Activated T-helper 9 cell treated with anti-CD3 and anti-CD28 coated beads, Interleukin-2, amount 50 U/mL, for 16 hours (primary cell): ENCODE results near the gene ALG12.

Source experiments
- DNase-seq: peaks from one replicate; pipeline ENCODE4 v3.0.0-alpha.2; 2020; ENCODE audit warnings: low read depth

ALG12 gene

DNA sequence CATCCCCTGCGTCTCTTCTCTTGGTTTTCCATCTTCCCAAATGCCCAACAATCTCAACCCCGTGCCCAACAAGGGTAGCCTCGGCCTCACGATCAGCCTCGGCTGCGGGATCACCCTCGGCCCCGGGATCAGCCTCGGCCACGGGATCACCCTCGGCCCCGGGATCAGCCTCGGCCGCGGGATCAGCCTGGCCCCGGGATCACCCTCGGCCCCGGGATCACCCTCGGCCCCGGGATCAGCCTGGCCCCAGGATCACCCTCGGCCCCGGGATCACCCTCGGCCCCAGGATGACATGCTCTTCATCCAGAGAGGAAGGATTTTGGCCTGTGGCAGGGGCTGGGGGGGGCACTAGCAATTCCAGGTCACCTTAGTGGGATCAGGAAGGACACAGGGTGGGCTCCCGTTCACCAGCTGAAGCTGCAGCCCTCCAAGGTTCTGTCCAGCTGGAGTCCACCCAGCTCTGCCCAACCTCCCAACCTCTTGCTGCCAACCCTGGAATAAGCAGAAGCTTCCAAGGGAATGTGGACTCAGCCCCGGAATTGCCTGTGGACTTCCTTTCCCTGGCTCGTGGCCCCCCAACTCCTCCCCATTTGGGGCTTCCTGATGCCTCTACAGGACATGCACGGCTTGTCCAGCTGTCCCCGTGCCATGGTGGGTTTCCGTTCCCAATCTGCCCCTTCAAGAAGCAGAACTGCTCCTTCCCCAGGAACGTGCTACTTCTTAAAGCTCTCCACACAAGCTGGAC lies 6.2 kb downstream of the ALG12 start:
- no peak for DNase-seq

DNA sequence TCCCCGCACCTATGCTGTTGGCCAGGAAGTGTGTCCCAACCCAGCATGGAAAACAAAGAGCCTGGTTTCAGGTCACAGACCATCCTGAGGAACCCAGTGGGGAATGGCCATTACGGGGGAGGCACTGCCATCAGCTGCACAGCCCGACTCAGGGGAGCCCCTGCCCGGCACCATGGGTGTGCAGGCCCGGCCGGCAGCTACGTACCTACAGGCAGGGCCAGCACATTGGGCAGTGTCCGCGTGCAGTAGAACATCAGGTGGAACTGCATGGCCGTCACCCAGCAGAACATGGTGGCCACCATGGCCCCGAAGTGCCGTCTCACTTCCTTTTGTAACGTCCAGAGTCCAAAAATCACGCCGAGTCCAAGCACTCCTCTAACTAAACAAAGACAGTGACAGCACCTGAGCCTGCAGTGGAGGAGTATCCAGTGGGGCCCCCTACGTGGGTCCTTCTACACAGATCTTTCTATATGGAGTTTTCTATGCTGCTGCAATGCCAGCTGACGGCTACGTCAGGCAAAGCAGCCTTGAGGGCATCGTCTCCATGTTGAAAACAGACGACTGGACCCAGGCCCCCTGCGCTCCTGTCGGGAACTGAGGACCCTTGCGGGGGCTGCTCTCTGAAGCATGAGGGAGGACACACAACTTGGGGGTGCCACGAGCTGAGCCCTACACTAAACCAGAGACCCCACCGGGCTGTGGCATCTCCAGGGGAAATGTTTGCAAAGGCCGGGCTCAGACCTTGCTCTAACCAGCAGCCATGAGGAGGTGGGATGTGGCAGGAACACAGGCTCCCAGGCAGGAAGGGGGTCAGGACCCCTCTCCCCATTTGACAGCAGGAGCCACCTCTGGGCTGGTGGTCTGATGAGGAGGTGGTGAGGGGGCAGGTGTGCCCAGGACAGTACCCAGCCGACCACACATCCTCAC lies 7.7 kb downstream of the ALG12 start:
- no peak for DNase-seq

DNA sequence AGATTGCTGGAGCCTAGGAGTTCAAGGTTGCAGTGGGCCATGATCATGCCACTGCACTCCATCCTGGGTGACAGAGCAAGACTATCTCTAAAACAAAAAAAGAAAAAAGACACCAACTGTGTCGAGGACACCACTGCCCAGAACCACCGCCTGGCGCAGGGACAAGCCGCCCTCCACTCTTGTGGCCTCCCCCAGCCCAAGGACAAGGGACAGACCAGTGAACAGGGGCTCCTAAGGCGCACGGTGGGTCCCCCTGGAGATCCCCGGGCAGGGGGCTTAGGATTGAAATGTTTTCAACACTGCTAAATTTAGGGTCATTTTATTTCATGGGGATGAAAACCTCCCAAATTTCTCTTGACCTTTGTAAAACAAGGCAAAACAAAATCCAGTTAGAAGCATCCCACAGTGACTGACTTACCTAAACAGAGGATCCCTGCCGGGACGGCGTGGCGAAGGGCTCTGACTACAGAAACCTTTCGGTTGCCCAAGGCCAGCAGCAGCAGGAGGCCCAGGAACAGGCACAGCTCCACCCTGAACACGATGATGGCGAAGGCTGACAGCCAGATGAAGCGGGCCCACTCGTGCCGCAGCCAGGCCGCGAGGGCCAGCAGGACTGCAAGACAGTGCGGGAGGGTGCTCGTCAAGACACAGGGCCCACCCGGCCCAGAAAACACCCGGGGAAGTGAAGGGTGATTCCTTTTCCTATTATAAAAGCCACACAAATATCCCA lies 8.6 kb downstream of the ALG12 start:
- no peak for DNase-seq

DNA sequence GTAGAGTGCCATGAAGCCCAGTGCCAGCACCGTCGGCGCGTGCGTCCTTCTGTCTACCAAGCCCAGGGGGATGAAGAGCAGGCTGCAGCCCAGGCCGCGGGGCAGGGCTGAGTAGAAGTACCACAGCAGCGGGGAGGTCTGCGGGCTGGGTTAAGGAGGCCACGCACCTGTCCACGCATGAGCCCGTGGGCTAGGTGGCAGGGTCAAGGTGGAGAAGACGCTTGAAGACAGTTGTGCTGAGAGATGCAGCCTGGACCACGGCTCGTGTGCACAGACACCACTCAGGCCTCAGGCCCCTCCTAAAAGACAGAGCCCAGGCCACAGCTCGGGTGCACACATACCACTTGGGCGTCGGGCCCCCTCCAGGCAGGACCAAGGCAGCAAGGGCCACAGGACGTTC lies 10.4 kb downstream of the ALG12 start:
- no peak for DNase-seq

DNA sequence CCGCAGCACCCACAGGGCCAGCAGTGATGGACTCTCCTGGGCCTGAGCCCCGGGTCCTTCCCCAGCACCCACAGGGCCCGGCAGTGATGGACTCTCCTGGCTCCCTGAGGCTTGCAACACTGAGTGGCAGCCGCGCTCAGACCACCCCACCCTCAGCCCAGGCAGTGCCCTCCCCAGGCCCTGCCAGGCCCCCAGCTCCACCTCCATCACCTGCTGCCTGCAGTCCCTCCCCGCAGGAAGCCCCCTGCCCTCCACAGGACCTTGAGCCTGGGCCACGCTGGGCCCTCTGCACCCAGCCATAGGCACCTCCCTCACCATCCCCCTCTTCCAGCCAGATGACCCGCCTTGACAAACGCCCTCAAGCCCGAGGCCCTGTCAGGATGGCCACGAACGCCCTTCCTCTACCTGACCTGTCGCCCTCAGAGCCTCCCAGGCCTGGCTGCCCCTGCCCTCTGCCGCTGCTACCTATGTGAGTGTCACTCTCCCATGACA lies 11.4 kb downstream of the ALG12 start:
- no peak for DNase-seq

DNA sequence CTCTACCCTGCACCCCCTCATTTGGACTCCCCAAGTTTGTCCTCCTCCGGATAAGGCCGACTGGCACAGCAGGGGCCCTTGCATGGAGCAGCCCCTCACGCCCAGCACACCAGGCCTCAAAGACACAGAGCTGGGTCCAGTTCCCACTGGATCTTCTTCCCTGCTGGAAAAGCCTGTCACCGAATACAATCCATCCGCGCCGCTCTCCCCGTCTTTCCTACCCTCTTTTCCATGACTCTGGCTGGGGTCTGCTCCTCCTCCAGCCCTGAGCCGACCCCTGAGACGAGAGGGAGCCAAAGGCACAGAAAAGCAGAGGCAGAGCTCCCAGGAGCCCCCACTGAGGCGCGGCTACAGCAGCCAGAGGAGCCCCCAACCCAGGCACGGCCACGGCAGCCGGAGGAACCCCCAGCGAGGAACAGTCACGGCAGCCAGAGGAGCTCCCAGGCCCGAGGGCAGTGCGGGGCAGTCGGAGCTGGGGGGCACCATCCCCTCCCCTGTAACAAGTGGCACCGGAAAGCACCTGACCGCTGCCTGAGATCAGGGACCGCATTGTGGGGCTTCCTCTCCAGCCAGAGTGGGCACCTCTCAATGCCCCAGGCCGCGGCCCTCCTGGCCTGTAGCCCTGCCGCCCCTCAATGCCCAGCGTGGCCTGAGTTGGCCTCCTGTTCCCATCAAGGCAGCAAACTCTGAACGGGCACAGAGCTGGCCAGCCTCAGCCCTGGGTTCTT lies 12.0 kb downstream of the ALG12 start:
- DNase-seq = no peak

DNA sequence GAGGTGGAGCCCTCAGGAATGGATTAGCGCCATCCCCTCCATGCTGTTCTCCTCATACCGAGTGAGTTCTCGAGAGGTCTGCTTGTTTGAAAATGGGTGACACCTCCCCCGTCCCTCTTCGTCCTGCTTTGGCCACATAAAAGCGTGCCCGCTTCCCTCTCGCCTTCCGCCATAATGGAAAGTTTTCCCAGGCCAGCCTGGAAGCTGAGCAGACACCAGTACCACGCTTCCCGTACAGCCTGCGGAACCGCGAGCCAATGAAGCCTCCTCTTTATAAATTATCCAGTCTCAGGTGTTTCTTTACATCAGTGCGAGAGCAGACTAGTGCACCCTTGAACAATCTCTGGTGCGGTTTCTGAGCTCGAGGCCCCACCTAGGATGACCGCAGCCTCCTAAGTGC lies 12.8 kb downstream of the ALG12 start:
- DNase-seq = no peak

DNA sequence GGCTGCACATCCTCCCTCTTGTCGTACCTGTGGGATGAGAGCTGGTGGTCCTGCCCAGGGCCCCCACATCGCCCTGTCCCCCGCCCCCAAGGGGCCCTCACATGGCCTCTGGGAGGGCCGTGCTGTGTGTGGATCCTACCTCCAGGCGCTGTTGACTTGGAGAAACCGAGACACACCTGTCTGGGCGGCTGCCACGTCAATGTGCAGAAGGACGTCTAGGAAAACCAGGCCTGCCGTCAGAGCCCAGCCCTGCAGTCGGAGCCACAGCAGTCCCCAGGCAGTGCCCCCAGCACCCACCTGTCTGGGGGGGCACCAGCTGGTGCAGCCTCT lies 14.2 kb downstream of the ALG12 start:
- no peak for DNase-seq

DNA sequence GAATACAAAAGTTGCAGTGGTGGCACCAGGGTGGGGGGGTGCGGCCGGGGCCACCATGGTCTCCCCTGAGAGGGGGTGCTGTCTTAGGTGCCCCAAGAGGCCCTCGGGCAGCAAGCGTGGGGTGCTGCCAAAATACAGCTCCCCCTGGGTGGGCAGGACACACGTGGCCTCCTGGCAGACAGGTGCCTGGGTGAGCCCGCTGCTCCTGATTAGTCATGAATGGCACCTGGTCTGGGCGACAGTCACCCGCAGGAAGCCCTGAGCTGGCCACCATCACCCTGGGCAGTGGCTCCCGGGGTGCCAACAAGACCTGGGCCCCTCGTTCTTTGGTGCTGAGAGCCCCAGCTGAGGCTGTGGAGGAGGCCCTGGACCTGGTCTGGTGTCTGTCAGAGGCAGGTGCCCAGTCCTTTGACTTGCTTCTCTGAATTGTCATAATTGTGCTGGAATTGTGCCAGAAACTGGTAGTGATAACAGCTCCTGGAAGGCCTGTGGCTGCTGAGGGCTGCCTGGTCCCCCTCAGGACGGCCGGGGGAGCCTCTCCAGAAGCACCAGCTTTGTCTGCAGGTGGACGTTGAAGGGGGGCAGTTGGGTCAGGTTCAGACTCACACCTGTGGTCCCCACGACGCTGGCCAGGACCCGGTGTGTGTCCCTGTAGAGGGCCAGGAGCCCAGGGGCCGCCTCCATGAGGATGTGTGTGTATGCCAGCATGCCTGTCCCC lies 14.8 kb downstream of the ALG12 start:
- DNase-seq = no peak

DNA sequence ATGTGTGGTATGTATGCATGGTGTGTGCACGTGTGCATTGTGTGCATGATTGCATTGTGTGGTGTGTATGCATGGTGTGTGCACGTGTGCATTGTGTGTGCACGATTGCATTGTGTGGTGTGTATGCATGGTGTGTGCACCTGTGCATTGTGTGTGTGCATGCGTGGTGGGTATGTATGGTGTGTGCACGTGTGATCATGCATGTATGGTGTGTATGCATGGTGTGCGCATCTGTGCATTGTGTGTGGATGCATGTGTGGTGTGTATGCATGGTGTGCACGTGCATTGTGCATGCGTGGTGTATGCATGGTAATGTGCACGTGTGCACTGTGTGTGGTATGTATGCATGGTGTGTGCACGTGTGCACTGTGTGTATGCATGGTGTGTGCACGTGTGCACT lies 16.8 kb downstream of the ALG12 start:
- DNase-seq = no peak

DNA sequence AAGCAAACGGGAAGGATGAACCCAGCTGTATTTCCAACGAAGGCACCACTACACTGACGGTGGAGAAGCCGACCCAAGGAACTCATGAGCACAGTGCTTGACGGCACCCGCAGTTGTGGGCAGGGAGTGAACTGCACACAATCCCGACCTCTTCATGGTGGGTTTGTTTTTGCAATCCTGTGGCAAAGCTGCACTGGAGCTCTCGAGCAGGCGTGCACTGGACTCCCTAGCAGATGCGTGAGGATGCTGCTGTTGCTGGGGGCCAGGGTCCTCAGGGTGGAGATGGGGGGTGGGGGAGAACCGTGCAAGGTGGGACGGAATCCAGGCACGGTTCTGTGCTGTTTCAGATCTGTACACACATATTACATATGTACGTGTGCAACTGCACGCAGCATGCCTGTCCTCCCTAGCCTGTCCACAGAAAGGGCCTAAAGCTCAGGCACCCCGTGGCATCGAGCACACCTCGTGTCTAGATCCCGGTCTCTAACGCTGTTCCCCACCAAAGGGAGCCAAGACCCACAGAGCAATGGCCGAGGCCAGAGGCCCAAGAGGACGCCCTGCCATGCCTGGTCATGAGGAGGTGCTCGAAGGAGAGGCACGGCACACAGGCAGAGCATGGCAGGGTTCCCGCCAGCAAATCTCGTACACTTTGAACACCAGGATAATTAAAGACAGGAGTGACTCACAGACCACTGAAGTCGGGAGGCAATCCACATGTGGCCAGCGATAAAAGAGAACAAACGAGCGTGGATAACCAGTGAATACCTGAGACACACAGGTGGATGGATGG lies 17.6 kb downstream of the ALG12 start:
- no peak for DNase-seq

DNA sequence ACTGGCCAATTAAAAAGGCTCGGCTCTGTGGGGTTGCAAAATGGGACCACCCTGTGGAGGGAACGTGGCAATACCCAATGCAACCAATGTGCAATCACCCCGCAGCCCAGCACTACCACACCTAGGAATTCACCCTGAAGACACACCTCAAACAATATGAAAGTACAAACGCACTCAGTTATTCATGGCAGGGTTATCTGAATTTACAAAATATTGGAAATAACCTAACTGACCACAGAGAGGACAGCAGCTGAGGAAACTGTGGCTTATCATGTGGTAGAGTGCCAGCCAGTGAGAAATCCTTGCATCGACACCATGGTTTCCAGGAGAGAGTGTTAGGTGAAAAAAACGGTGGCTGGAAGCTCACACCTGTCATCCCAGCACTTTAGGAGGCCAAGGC lies 18.7 kb downstream of the ALG12 start:
- no peak for DNase-seq

DNA sequence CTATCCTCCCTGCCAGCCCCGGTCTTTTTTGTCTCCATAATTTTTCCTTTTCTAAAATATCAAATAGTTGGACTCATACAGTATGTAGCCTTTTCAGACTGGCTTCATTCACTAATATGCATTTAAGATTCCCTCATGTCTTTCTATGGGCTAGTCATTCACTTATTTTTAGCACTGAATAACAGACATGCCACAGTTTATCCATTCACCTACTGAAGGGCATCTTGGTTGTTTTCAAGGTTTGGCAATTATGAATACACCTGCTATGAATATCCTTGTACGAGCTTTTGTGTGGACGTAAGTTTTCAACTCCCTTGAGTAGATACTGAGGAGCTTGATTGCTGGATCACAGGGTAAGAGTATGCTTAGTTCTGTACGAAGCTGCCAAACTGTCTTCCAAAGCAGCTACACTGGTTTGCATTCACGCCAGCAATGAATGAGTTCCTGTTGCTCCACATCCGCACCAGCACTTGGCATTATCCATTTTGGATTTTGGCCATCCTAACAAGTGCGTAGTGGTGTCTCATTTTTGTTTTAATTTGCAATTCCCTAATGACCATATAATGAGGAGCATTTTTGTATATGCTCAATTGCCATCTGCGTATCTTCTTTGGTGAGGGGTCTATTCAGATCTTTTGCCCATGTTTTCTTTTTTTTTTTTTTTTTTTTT lies 21.1 kb downstream of the ALG12 start:
- DNase-seq = no peak

DNA sequence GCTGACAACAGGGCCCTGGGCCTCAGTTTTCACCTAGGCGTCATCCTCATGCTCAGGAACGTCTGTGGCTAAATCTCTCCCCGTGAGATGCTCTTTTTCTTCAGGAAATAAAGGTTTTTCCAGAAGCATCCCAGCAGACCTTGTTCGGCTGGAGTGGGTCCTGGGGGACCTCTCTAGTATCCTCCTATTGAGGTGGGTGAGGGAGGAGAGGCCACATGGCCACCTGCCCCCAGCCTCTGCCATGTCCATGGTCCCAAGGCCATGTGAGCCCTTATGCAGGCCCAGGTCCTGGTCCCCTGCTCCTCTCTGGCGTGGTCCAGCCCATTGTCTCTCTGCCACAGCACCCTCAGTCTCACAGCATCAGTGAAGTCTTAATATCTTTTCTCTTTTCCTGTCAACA lies 22.0 kb downstream of the ALG12 start:
- no peak for DNase-seq

DNA sequence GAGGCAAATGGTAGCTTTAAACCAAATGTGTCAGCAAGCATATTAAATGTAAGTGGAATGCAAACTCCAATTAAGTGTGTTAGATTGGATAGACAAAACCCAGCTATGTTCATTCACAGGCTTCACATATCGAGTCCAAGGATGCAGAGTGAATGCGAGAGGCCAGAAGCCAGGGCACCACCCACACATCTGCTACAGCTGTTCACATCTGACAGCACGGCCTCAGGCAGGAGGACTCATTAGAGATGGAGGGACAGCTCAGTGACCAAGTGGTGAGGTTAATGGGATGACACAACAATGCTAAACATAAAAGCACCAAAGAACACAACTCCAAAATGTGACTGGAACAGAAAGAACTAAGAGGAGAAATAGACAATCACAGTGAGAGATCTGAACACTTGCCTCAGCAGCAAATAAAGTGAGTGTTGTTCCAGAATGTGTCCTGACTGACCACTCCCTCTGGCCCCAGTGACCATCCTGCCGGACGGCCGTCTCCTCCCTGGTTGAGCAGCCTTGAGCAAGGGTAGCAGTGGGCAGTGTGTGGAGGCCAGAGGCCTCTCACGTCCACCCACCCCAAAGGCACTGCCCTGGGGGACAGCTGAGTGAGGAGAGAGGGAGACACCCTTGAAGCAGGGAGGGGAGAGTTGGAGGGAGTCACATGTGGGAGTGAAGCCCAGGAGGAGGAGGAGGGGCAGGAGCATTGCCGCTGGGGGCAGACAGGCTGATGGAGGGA lies 23.8 kb downstream of the ALG12 start:
- no peak for DNase-seq

DNA sequence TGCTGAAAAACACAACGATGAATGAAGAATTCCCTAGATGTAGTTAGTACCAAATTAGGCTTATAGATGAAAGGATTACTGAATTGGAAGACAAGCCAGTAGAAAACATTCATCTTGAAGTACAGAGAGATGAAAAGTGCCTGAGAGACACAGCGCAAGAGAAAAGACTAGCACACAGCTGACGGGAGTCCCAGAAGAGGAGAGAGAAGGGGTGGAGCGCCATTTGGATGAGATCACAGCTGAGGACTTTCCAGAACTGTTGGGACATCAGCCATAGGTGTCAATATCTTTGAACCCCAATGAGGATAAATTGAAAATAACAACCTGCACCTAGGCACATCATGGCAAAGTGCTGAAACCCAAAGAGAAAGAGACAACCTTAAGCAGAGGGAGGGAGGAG lies 25.2 kb downstream of the ALG12 start:
- DNase-seq = no peak

DNA sequence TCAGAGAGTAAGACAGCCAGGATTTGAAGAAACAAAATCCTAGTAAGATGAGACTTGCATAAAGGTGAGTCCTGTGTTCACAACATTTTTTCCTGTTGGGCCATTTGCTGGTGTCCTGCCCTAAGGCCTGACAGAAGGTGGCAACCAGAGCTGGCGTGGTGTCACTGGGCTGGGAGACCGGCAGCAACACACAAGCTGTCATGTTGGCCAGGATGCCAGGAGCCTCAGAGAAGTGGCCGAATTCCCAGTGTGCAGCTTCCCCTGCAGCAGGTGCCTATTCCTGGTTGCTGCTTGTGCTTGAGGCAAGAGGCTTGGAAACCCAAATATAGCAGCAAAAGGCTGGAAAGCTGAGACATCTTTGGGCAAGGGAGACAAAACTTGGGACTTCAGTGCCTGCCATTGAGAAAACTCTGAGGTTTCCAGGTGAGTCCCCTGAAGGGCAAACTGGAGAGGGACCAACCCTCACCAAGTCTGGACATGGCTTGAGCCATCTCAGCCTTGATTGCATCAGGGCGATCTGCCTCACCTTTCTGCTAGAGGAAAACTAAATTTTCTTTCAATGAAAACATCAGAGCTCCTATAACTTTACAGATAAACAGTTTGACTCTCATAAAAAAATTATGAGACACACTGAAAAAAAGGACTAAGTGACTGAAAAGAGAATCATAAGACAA lies 25.9 kb downstream of the ALG12 start:
- DNase-seq = no peak

DNA sequence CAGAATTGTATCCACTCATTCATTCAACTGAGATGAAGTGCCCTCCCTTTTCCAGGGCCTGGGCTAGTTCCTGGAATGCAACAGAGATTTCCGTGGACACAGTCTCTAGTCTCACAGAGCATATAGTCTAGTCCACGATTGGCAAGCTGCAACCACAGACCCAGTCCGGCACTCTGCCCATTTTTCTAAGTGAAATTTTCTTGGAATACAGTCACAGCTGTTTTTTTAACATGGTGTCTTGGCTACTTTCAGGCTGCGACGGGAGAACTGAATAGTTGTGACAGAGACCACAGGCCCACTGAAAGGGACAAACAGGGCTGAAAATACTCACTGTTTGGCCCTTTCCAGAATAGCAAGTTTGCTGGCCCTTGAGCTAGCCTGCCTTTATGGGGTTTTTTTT lies 29.2 kb downstream of the ALG12 start:
- no peak for DNase-seq

DNA sequence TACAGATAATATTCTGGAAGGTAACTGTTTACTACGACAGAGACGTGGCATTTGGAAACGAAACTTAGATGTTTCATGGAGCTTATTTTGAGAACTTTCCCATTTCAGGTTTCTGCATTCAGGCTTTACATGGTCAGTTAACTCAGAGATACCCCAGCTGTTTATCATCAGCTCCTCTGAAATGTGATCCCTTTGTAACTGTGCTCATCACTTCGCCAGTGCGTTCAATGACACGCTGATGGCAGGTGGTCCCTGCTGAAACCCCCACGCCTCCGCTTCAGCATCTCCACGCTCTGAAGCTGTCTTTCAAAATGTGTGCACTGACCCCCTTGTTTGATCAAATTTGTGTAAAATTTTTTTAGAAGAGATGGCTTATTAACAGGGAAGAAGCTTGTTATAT lies 30.5 kb downstream of the ALG12 start:
- no peak for DNase-seq
